ENCODE data around the gene CLTB. TPM values are rescaled to one million over a fixed set of nuclear protein-coding genes. Genes with fewer than 3 reads are reported as not detected.

The CLTB gene
- total RNA-seq, 1 experiment from 2014 or later: 354 TPM

- no peak overlapping the region for H3K9ac ChIP-seq (ENCODE audit: low read length)
- H3K9me2 ChIP-seq (replicated peaks; ENCODE audit: low read length): no peaks in the 10 kb centered on the region
- H2AFZ ChIP-seq (ENCODE audit: low read length): no peak overlapping the region
- TF ChIP-seq EZH2 (IDR thresholded peaks at IDR 0.05; ENCODE audit: low read length, unreplicated experiment) (no peak), EZH2phosphoT487 (IDR thresholded peaks at IDR 0.05; ENCODE audit: borderline replicate concordance, low read length) (no peak)
- TF ChIP-seq, protein P1, sequence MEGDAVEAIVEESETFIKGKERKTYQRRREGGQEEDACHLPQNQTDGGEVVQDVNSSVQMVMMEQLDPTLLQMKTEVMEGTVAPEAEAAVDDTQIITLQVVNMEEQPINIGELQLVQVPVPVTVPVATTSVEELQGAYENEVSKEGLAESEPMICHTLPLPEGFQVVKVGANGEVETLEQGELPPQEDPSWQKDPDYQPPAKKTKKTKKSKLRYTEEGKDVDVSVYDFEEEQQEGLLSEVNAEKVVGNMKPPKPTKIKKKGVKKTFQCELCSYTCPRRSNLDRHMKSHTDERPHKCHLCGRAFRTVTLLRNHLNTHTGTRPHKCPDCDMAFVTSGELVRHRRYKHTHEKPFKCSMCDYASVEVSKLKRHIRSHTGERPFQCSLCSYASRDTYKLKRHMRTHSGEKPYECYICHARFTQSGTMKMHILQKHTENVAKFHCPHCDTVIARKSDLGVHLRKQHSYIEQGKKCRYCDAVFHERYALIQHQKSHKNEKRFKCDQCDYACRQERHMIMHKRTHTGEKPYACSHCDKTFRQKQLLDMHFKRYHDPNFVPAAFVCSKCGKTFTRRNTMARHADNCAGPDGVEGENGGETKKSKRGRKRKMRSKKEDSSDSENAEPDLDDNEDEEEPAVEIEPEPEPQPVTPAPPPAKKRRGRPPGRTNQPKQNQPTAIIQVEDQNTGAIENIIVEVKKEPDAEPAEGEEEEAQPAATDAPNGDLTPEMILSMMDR (conservative IDR thresholded peaks at IDR 0.05; ENCODE audit: low read depth, low read length): no peak
- H3K27ac ChIP-seq (ENCODE audit: low read length): no peak overlapping the region
- ChIA-PET CTCF (interaction anchor here (2.0 kb wide), 1 partner anchor 40 kb away, joined by 10 read pairs; the partner anchor contains the start of gene FAF2), POLR2A (ENCODE audit: unreplicated experiment) (no interaction called here)
- DNase-seq: no peak
- peaks cover 26% of the 10 kb centered on the region for H3K79me2 ChIP-seq (ENCODE audit: low read length)
- H3K4me1 ChIP-seq (ENCODE audit: insufficient read depth, low read length): peaks cover 46% of the 10 kb centered on the region
- intact Hi-C loops (cut with micrococcal nuclease): no loop called here
- H3K4me2 ChIP-seq (ENCODE audit: low read length): no peak overlapping the region
- BruUV-seq (replicated peaks): no TSS peak
- H3K9me3 ChIP-seq (ENCODE audit: low read length): no peaks in the 10 kb centered on the region
- H3K36me3 ChIP-seq (ENCODE audit: low read depth, low read length): peaks cover 11% of the 10 kb centered on the region; the same call in 1 of the 2 replicates
- no peaks in the 10 kb centered on the region for H3F3A ChIP-seq (ENCODE audit: low read length, unreplicated experiment)
- H3K27me3 ChIP-seq (ENCODE audit: low read length): no peaks in the 10 kb centered on the region
- no peak overlapping the region for H3K4me3 ChIP-seq (ENCODE audit: low read length)
- no peak for ATAC-seq
- 0 out of 2 replicates have a peak, but pooled peaks cover 5% of the 10 kb centered on the region for H4K20me1 ChIP-seq (ENCODE audit: low read length)
Measured at GRCh38 chr5:176407456-176408251, 8.7 kb downstream of the CLTB start.

- no peak for TF ChIP-seq EZH2 (IDR thresholded peaks at IDR 0.05; ENCODE audit: low read length, unreplicated experiment)
- TF ChIP-seq, protein P1 (conservative IDR thresholded peaks at IDR 0.05; ENCODE audit: low read depth, low read length): no peak
- no peak for TF ChIP-seq EZH2phosphoT487 (IDR thresholded peaks at IDR 0.05; ENCODE audit: borderline replicate concordance, low read length)
- H3K4me1 ChIP-seq (ENCODE audit: insufficient read depth, low read length): peaks cover 36% of the 10 kb centered on the region
- H3K4me2 ChIP-seq (ENCODE audit: low read length): no peak overlapping the region
- ATAC-seq (peak; percentile 40), DNase-seq (peak; percentile 31)
- peaks cover 11% of the 10 kb centered on the region; the same call in 1 of the 2 replicates for H3K36me3 ChIP-seq (ENCODE audit: low read depth, low read length)
- no peak overlapping the region for H3K4me3 ChIP-seq (ENCODE audit: low read length)
- peaks cover 22% of the 10 kb centered on the region for H3K79me2 ChIP-seq (ENCODE audit: low read length)
- no TSS peak for BruUV-seq (replicated peaks)
- no peaks in the 10 kb centered on the region for H3K9me3 ChIP-seq (ENCODE audit: low read length)
- 0 out of 2 replicates have a peak overlapping the region, but pooled peaks have one; percentile 19 for H3K27ac ChIP-seq (ENCODE audit: low read length)
- POLR2A ChIA-PET (ENCODE audit: unreplicated experiment): interaction anchor here (0.5 kb wide), 1 partner anchor 9 kb away, joined by 3 read pairs; no protein-coding TSS in a partner anchor
- no peak overlapping the region for H2AFZ ChIP-seq (ENCODE audit: low read length)
- H3K27me3 ChIP-seq (ENCODE audit: low read length): no peaks in the 10 kb centered on the region
- no peak overlapping the region for H3K9ac ChIP-seq (ENCODE audit: low read length)
- H3F3A ChIP-seq (ENCODE audit: low read length, unreplicated experiment): no peaks in the 10 kb centered on the region
- CTCF ChIA-PET: interaction anchor here (0.6 to 2.0 kb wide), 2 partner anchors 41 to 241 kb away, joined by 4 to 10 read pairs; partner anchors contain the start of genes FAF2 and TSPAN17
- intact Hi-C loops (cut with micrococcal nuclease): no loop called here
- H4K20me1 ChIP-seq (ENCODE audit: low read length): 0 out of 2 replicates have a peak, but pooled peaks cover 5% of the 10 kb centered on the region
- H3K9me2 ChIP-seq (replicated peaks; ENCODE audit: low read length): no peaks in the 10 kb centered on the region
Measured at GRCh38 chr5:176406436-176407052, 9.8 kb downstream of the CLTB start.
